Sigmoid colon (tissue), 4 donors: Measurements from ENCODE around the gene CTNNAL1.

Source experiments
- EP300 ChIP-seq, 4 donors: sonication (generic); formaldehyde crosslinking; IDR thresholded peaks; one replicate each; pipeline ENCODE4 v1.6.1; 2017; ENCODE audit warnings: antibody characterized with exemption in 4 of 4
- POLR2A ChIP-seq, 2 donors: fragments of 450-650 bp; IDR thresholded peaks; one replicate each; pipeline ENCODE4 v1.6.1; 2016; ENCODE audit warnings: antibody characterized with exemption in 2 of 2, mild to moderate bottlenecking in 2 of 2, moderate library complexity in 2 of 2
- POLR2AphosphoS5 ChIP-seq, 4 donors: sonication (generic); formaldehyde crosslinking; IDR thresholded peaks; one replicate each; pipeline ENCODE4 v1.6.1; 2017; ENCODE audit warnings: antibody characterized with exemption in 4 of 4
- TF ChIP-seq, protein P1 (sequence below), 4 experiments: fragments of 450-650 bp in 3 of 4; fragments of 200-600 bp in 1 of 4; IDR thresholded peaks; one replicate each; pipeline ENCODE4 v1.5.1; 2016 to 2019; ENCODE audit warnings: antibody characterized with exemption in 4 of 4, mild to moderate bottlenecking in 3 of 4, moderate library complexity in 2 of 4

DNA sequence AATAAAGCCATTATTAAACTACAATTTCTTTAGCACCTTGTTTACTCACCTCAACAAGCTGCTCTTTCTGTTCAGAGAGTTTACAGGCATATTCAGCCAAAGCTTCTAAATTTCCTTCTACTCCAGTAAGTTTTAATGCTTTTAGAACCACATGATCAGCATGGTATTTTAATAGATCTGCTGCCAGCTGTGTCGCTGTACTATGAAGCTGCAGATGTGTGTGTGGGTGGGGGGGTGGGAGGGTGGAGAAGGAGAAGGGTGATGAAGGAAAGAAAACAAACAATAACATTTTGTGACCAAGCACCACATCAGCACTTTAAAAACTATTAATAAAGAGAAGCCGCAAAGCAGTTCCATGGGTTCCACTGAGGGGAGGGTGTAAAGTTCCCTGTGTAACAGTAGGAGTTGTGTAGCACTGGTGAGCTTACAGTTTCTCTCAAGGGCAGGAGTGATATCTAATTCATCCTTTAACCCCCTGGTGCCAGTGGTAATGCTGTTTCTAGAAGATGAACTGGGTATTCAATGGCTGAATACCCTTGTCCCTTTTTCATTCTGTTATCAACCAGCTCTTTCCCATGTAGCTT is 40.6 kb downstream of the CTNNAL1 start:
- TF ChIP-seq, protein P1, sequence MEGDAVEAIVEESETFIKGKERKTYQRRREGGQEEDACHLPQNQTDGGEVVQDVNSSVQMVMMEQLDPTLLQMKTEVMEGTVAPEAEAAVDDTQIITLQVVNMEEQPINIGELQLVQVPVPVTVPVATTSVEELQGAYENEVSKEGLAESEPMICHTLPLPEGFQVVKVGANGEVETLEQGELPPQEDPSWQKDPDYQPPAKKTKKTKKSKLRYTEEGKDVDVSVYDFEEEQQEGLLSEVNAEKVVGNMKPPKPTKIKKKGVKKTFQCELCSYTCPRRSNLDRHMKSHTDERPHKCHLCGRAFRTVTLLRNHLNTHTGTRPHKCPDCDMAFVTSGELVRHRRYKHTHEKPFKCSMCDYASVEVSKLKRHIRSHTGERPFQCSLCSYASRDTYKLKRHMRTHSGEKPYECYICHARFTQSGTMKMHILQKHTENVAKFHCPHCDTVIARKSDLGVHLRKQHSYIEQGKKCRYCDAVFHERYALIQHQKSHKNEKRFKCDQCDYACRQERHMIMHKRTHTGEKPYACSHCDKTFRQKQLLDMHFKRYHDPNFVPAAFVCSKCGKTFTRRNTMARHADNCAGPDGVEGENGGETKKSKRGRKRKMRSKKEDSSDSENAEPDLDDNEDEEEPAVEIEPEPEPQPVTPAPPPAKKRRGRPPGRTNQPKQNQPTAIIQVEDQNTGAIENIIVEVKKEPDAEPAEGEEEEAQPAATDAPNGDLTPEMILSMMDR (IDR thresholded peaks at IDR 0.05) = no peak
- TF ChIP-seq POLR2A (IDR thresholded peaks at IDR 0.05) (no peak), POLR2AphosphoS5 (IDR thresholded peaks at IDR 0.05) (no peak), EP300 (IDR thresholded peaks at IDR 0.05) (no peak)
